Prostate gland (tissue), 2 donors: ENCODE data around the gene OGA. TPM values are rescaled to one million over a fixed set of nuclear protein-coding genes. Genes with fewer than 3 reads are reported as not detected.
A peak's percentile ranks its signal among the peaks of the same experiment; 100 is the strongest.

Experiments used
- DNase-seq: peaks from one replicate; pipeline ENCODE4 v3.0.0-alpha.2; 2019; ENCODE audit warnings: low spot score
- H3K27ac ChIP-seq, 2 donors: fragments of 200-600 bp; sonication (generic); 2 replicates each; pipeline ENCODE4 v1.5.1; 2017 to 2019
- H3K27me3 ChIP-seq: fragments of 200-600 bp; sonication (generic); replicated peaks from 2 replicates; pipeline ENCODE4 v1.5.1; 2019; ENCODE audit not compliant: insufficient read depth
- H3K36me3 ChIP-seq, 2 donors: fragments of 200-600 bp; sonication (generic); 1 replicate in 1 of 2; 2 replicates in 1 of 2; pipeline versions ENCODE4 v1.5.1 to v1.8.1; 2017 to 2019
- H3K4me1 ChIP-seq: fragments of 200-600 bp; sonication (generic); replicated peaks from 2 replicates; pipeline ENCODE4 v1.5.1; 2019
- H3K4me3 ChIP-seq, 2 donors: fragments of 200-600 bp; sonication (generic); 2 replicates each; pipeline ENCODE4 v1.5.1; 2017 to 2019
- H3K9me3 ChIP-seq: fragments of 200-600 bp; sonication (generic); 2 replicates; pipeline ENCODE4 v1.5.1; 2017
- POLR2A ChIP-seq: fragments of 450-650 bp; IDR thresholded peaks from one replicate; pipeline ENCODE4 v1.6.1; 2016; ENCODE audit warnings: antibody characterized with exemption, mild to moderate bottlenecking
- POLR2AphosphoS5 ChIP-seq: sonication (generic); formaldehyde crosslinking; IDR thresholded peaks from one replicate; pipeline ENCODE4 v1.6.1; 2017; ENCODE audit warnings: antibody characterized with exemption
- WGBS: methylation state at CpG from one replicate; pipeline ENCODE4 v1.1.5; 2018; 5-methylcytosine and 5-hydroxymethylcytosine counted together
- intact Hi-C: fragments of 100-400 bp; cut with DNase I; formaldehyde crosslinking; loops from one replicate; pipeline ENCODE4 v1.14.2; 2022
- total RNA-seq, 2 donors: library from RNA; depleted of rRNA; stranded (reverse); fragments of >200 nt; gene quantifications; one replicate each; pipeline ENCODE4 v1.1.0, GENCODE V29; 2016
- TF ChIP-seq, protein P1 (sequence below), 4 experiments: fragments of 200-600 bp in 2 of 4; fragments of 450-650 bp in 2 of 4; sonication (generic) in 2 of 4; IDR thresholded peaks; 1 replicate in 3 of 4; 2 replicates in 1 of 4; pipeline ENCODE4 v1.5.1; 2016 to 2019; ENCODE audit warnings: antibody characterized with exemption in 4 of 4, mild to moderate bottlenecking in 2 of 4, moderate library complexity in 2 of 4

Gene OGA
- total RNA-seq, 2 donors from 2014 or later: 82.5 to 143 TPM

DNA sequence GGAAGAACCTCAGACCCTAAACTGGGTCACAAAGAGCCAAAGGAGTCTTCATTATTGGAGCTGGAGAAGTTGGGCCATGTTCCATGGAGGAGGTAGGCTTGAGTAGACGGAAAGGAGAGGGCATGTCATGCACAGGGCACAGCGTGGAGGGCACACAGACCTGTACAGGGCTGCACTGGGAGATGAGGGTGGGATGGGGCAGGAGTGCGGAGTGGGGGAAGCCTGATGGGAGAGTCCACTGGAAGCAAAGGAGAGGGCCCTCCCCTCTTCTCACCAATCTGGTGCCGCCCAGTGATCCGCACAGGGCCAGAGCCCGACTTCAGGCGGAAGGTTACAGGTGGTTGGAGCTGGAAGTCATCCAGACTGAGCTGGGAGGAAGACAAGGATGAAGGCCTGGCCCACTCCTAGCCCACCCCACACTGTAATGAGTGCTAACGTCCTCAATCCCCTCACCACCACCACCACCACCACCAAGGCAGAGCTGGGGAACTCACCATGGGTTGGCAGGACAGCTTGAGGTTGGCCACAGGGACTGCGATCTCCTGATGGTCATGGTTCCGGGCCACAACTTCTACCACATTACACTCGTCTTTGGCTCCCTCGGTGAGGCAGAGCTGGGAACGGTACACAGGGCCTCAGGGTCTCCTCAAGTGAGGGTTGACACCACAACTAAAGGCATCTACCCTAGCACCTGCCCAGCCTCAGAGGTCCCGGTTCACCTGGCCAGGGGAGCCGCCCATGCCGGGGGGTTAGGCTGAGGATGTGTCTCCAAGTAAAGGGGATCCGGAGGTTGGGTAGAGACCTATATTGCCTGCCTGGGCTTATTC lies 36.0 kb downstream of the OGA start:
- H3K36me3 ChIP-seq: peaks cover 0 to 4% of the 10 kb centered on the region in 2 donors
- intact Hi-C loops: loop anchor here (5.0 kb wide), 3 partner anchors 35 to 570 kb away; partner anchors contain the start of gene OGA
- 54% methylated on average over 17 of the region's 17 CpGs for WGBS
- TF ChIP-seq POLR2A: no peak
- no peak for TF ChIP-seq POLR2AphosphoS5
- TF ChIP-seq, protein P1, sequence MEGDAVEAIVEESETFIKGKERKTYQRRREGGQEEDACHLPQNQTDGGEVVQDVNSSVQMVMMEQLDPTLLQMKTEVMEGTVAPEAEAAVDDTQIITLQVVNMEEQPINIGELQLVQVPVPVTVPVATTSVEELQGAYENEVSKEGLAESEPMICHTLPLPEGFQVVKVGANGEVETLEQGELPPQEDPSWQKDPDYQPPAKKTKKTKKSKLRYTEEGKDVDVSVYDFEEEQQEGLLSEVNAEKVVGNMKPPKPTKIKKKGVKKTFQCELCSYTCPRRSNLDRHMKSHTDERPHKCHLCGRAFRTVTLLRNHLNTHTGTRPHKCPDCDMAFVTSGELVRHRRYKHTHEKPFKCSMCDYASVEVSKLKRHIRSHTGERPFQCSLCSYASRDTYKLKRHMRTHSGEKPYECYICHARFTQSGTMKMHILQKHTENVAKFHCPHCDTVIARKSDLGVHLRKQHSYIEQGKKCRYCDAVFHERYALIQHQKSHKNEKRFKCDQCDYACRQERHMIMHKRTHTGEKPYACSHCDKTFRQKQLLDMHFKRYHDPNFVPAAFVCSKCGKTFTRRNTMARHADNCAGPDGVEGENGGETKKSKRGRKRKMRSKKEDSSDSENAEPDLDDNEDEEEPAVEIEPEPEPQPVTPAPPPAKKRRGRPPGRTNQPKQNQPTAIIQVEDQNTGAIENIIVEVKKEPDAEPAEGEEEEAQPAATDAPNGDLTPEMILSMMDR (IDR thresholded peaks at IDR 0.05): no peak
- no peaks in the 10 kb centered on the region for H3K9me3 ChIP-seq
- no peak overlapping the region for H3K27ac ChIP-seq
- peak overlapping the region; percentile 57 to 59 for H3K4me3 ChIP-seq
- DNase-seq: no peak
- no peaks in the 10 kb centered on the region for H3K27me3 ChIP-seq
- H3K4me1 ChIP-seq: peaks cover 5% of the 10 kb centered on the region

DNA sequence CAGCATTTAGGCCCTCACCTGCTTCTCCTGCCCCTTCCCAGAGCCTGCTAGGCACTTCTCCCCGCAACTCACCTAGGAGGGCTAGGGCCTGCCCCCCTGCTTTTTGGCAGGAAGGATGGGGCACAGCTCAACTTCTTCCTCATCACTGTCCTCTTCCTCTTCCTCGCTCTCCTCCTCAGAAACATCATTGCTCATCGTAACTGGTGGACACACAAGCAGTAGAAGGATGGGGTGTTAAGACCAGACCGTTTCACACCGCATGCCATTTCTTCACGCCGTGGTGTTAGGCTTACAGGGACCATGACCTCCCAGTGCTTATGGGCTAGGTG lies 36.6 kb downstream of the OGA start:
- no peaks in the 10 kb centered on the region for H3K27me3 ChIP-seq
- intact Hi-C loops: loop anchor here (5.0 kb wide), 3 partner anchors 36 to 569 kb away; partner anchors contain the start of gene OGA
- H3K4me1 ChIP-seq: peaks cover 5% of the 10 kb centered on the region
- H3K36me3 ChIP-seq: peaks cover 0 to under 1% of the 10 kb centered on the region in 2 donors
- no peak overlapping the region for H3K4me3 ChIP-seq
- no peak for DNase-seq
- no peak overlapping the region for H3K27ac ChIP-seq
- H3K9me3 ChIP-seq: no peaks in the 10 kb centered on the region
- WGBS: 70% methylated on average over 7 of the region's 7 CpGs
- no peak for TF ChIP-seq POLR2A
- TF ChIP-seq, protein P1 (IDR thresholded peaks at IDR 0.05): no peak

DNA sequence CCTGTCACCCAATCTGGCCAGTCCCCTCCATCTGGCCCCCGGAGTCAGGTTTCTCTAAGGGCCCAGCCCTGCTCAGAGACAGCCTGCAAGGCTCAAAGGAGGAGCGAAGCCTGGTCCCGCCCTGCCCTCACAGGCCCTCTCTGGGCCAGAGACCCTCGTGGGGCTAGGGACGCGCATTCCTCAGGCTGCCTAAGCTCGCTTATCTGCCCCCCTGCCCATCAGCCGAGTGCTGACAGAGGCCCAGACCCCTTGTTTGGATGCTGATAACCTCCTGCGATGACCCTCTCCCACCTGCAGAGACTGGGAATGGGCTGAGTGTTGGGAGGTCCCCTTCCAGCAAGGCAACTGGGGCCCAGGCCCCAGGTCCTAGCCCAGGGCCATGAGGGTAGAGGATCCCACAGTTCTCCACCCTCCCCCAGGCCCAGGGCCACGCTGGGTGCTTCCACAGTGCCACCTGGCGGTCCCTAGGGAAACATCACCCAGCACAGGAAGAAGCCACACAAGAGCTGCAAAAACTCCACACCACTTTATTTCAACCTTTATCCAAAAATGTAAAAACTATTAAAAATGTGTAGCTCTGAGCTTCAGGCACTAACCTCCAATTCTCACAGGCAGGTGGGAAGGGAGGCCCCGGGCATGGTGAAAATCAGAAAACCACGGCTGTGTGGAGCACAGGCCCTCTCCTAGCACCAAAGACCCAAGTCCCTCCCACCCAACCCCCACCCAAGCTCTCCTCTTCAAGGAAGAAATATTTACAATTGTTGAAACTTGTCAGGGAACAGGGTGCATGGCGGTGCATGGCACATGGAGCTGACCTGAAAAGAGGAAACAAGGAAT lies 37.2 kb downstream of the OGA start:
- no peak for DNase-seq
- H3K4me1 ChIP-seq: peaks cover 5% of the 10 kb centered on the region
- 50% methylated on average over 11 of the region's 14 CpGs for WGBS

DNA sequence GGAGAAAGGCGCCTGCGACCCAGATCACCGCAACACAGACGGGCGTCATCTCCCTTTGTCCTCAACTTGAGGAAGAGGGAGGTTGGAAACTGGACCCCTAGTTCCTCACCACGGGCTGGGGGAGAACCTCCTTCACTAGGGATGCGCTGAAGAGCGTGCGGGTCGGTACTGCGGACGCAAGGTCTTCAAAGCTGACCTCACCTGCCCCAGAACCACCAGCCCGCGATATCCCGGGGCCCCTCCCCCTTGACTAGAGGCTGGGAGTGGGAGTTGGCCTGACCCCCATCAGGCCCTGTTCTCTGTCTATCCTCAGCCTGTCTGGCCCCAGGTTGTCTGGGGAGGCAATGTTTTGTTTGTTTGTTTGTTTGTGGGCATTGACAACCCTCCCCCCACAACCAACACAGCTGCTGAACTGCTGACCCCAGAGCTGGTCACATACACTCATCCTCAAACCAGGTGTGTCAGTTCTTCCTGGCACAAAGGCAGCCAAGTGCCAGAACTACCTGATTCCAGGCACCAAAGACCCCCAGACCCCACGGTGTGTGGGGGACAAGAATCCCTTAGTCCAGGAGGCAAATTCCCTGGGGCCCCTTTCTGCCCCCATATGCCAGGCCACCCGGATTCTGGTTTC lies 37.9 kb downstream of the OGA start:
- H3K4me3 ChIP-seq: peak overlapping the region in 1 of 2 donors; percentile 25
- TF ChIP-seq POLR2AphosphoS5 (no peak), POLR2A (no peak)
- TF ChIP-seq, protein P1 (IDR thresholded peaks at IDR 0.05): no peak
- no peak for DNase-seq
- 32% methylated on average over 17 of the region's 17 CpGs for WGBS
- no peaks in the 10 kb centered on the region for H3K9me3 ChIP-seq
- H3K27me3 ChIP-seq: peaks cover 3% of the 10 kb centered on the region
- peaks cover 7% of the 10 kb centered on the region for H3K4me1 ChIP-seq
- no peaks in the 10 kb centered on the region for H3K36me3 ChIP-seq
- intact Hi-C loops: loop anchor here (5.0 kb wide), 3 partner anchors 37 to 568 kb away; partner anchors contain the start of gene OGA
- no peak overlapping the region for H3K27ac ChIP-seq

More for the DNA sequence above, 37.2 kb downstream of the OGA start:
- TF ChIP-seq POLR2A (no peak), POLR2AphosphoS5 (no peak)
- TF ChIP-seq, protein P1 (IDR thresholded peaks at IDR 0.05): peak; percentile 74 to 83 (median 80)
- Histone ChIP-seq H3K36me3 (no peaks in the 10 kb centered on the region), H3K4me3 (no peak overlapping the region), H3K27me3 (no peaks in the 10 kb centered on the region), H3K9me3 (no peaks in the 10 kb centered on the region), H3K27ac (no peak overlapping the region)
- intact Hi-C loops: loop anchor here (5.0 kb wide), 3 partner anchors 36 to 569 kb away; partner anchors contain the start of gene OGA
